Measurements from ENCODE around the gene UNKL.

The UNKL gene

DNA sequence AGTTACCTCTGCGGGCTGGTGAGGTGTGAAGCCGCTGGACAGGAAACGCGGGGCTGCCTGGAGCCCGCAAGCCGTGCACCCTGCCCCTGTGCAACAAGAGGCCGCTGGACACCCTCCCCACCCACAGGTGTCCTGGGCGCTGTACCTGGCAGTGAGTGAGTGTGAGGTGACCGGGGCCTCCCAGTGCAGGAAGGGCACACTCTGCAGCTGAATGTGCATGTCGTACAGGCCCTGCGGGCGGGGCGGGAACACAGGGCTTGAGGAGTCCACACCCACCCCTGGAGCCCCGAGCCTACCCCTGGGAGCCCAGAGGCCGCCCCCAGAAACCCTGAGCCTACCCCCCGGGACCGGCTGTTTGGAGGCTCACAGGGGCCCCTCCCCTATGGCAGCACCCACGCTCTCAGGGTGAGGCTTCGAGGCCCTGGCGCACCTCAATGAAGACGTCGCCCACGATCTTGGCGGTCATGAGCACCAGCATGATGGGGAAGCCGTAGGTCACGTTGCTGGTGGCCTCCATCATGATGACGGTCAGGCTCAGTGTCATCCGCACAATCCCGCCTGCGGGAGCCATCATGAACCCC lies 34.1 kb upstream of the UNKL start:
- TF ChIP-seq PAX5 (IDR thresholded peaks at IDR 0.05; ENCODE audit: insufficient read depth, low read length, severe bottlenecking) = no peak
- FAIRE-seq (no peak), DNase-seq (ENCODE audit: insufficient read length, low spot score) (no peak)

- DNase-seq (ENCODE audit: insufficient read length, low spot score) (no peak), FAIRE-seq (no peak)
- TF ChIP-seq POU2F2 (IDR thresholded peaks at IDR 0.05; ENCODE audit: low read depth, low read length) (no peak), POLR2AphosphoS5 (IDR thresholded peaks at IDR 0.05; ENCODE audit: low read depth, low read length) (no peak), TAF1 (IDR thresholded peaks at IDR 0.05; ENCODE audit: low read depth, low read length) (no peak), SPI1 (IDR thresholded peaks at IDR 0.05; ENCODE audit: low read depth, low read length) (no peak), POLR2A (IDR thresholded peaks at IDR 0.05; ENCODE audit: low read depth, low read length) (no peak), PAX5 (IDR thresholded peaks at IDR 0.05; ENCODE audit: insufficient read depth, low read length, severe bottlenecking) (no peak)
These were observed 33.5 kb upstream of the UNKL start for GRCh38 chr16:1447965-1448364.

GRCh38 chr16:1446296-1447080 lies 32.0 kb upstream of the UNKL start:
- TF ChIP-seq TAF1 (IDR thresholded peaks at IDR 0.05; ENCODE audit: low read depth, low read length) (no peak), POLR2AphosphoS5 (IDR thresholded peaks at IDR 0.05; ENCODE audit: low read depth, low read length) (no peak), POU2F2 (IDR thresholded peaks at IDR 0.05; ENCODE audit: low read depth, low read length) (no peak), PAX5 (IDR thresholded peaks at IDR 0.05; ENCODE audit: insufficient read depth, low read length, severe bottlenecking) (no peak), SPI1 (IDR thresholded peaks at IDR 0.05; ENCODE audit: low read depth, low read length) (no peak), POLR2A (IDR thresholded peaks at IDR 0.05; ENCODE audit: low read depth, low read length) (no peak)
- no peak for FAIRE-seq
- DNase-seq (ENCODE audit: insufficient read length, low spot score) = no peak

DNA sequence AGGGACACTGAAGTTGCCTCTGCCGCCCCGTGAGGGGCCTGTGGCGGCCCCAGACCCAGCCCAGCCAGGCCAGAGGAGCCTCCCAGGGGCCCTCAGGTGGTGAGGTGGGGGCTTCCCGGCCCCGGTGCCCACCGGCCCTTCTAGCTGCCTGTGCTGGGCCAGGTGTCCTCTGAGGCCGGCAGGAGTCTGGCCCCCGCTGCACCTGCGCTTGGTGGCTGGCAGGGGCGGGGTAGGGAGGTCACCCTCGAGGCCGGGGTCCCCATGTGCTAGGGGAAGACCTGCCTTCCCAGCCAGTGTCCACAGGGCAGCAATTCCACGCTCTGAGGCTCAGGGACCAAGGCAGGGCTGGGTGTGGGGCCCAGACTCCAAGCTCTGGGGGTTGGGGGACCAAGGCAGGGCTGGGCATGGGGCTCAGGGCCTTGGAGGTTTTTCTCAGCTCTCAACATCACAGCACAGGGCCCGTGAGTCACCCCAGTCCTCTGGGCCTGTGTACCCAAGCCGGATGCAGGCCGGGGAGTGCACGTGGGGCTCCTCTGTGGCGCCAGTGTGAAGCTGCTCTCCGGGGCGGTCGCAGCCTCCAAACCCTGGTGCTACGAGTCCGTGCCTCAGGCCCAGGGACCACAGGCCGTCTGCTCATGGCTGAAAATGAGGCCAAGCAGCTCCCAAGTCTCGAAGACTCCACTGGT lies 31.2 kb upstream of the UNKL start:
- no peak for FAIRE-seq
- DNase-seq (ENCODE audit: insufficient read length, low spot score) = no peak
- no peak for TF ChIP-seq SPI1 (IDR thresholded peaks at IDR 0.05; ENCODE audit: low read depth, low read length)
- no peak for TF ChIP-seq PAX5 (IDR thresholded peaks at IDR 0.05; ENCODE audit: insufficient read depth, low read length, severe bottlenecking)
- no peak for TF ChIP-seq POLR2AphosphoS5 (IDR thresholded peaks at IDR 0.05; ENCODE audit: low read depth, low read length)
- no peak for TF ChIP-seq TAF1 (IDR thresholded peaks at IDR 0.05; ENCODE audit: low read depth, low read length)
- no peak for TF ChIP-seq POLR2A (IDR thresholded peaks at IDR 0.05; ENCODE audit: low read depth, low read length)
- no peak for TF ChIP-seq POU2F2 (IDR thresholded peaks at IDR 0.05; ENCODE audit: low read depth, low read length)

- TF ChIP-seq POU2F2 (IDR thresholded peaks at IDR 0.05; ENCODE audit: low read depth, low read length) (no peak), PAX5 (IDR thresholded peaks at IDR 0.05; ENCODE audit: insufficient read depth, low read length, severe bottlenecking) (no peak)
- FAIRE-seq (no peak), DNase-seq (ENCODE audit: insufficient read length, low spot score) (no peak)
These were observed 30.4 kb upstream of the UNKL start for GRCh38 chr16:1444730-1445517.

- no peak for FAIRE-seq
- no peak for TF ChIP-seq TAF1 (IDR thresholded peaks at IDR 0.05; ENCODE audit: low read depth, low read length)
- TF ChIP-seq POLR2AphosphoS5 (IDR thresholded peaks at IDR 0.05; ENCODE audit: low read depth, low read length) = no peak
- TF ChIP-seq POLR2A (IDR thresholded peaks at IDR 0.05; ENCODE audit: low read depth, low read length) = no peak
- no peak for TF ChIP-seq SPI1 (IDR thresholded peaks at IDR 0.05; ENCODE audit: low read depth, low read length)
- no peak for TF ChIP-seq POU2F2 (IDR thresholded peaks at IDR 0.05; ENCODE audit: low read depth, low read length)
- TF ChIP-seq PAX5 (IDR thresholded peaks at IDR 0.05; ENCODE audit: insufficient read depth, low read length, severe bottlenecking) = no peak
- DNase-seq (ENCODE audit: insufficient read length, low spot score) = no peak
These were observed 29.7 kb upstream of the UNKL start, which contains the start of gene CCDC154 for GRCh38 chr16:1443980-1444729. Gene CCDC154, minus strand, starts transcription at chr16:1444556. Its CDS starts 234 bp downstream, at chr16:1444322.

GRCh38 chr16:1443403-1443973 lies 29.0 kb upstream of the UNKL start:
- FAIRE-seq (no peak), DNase-seq (ENCODE audit: insufficient read length, low spot score) (no peak)
- TF ChIP-seq SPI1 (IDR thresholded peaks at IDR 0.05; ENCODE audit: low read depth, low read length) (no peak), POLR2AphosphoS5 (IDR thresholded peaks at IDR 0.05; ENCODE audit: low read depth, low read length) (no peak), POU2F2 (IDR thresholded peaks at IDR 0.05; ENCODE audit: low read depth, low read length) (no peak), POLR2A (IDR thresholded peaks at IDR 0.05; ENCODE audit: low read depth, low read length) (no peak), PAX5 (IDR thresholded peaks at IDR 0.05; ENCODE audit: insufficient read depth, low read length, severe bottlenecking) (no peak), TAF1 (IDR thresholded peaks at IDR 0.05; ENCODE audit: low read depth, low read length) (no peak)

DNA sequence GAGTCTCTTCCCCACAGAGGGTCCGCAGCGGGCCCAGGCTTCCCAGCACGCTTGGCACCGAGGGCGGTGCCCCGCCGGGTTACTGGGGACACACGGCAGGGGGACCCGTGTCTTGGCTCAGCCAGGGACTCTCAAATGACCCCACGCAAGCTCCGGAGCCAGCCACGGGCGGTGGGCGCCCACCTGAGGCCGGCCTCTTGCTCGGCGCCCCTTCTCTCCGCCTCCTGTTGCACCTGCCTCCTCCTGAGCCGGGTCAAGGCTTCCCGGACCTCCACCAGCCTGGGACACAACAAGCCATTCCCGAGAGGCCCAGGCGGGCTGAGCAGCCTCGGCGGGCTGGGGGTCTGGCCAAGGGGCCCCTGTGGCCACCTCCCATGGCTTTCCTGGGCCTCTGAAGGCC lies 28.2 kb upstream of the UNKL start:
- no peak for DNase-seq (ENCODE audit: insufficient read length, low spot score)
- FAIRE-seq = no peak
- TF ChIP-seq POLR2AphosphoS5 (IDR thresholded peaks at IDR 0.05; ENCODE audit: low read depth, low read length) = no peak
- TF ChIP-seq POLR2A (IDR thresholded peaks at IDR 0.05; ENCODE audit: low read depth, low read length) = no peak
